ENCODE measurements around the gene CYP4B1. TPM values are rescaled to one million over a fixed set of nuclear protein-coding genes. Genes with fewer than 3 reads are reported as not detected.

Gene CYP4B1
- total and polyA plus RNA-seq, 2 donors (not counting 3 experiments of a cell fraction or from before 2014, with no cell fraction given) = not detected

DNA sequence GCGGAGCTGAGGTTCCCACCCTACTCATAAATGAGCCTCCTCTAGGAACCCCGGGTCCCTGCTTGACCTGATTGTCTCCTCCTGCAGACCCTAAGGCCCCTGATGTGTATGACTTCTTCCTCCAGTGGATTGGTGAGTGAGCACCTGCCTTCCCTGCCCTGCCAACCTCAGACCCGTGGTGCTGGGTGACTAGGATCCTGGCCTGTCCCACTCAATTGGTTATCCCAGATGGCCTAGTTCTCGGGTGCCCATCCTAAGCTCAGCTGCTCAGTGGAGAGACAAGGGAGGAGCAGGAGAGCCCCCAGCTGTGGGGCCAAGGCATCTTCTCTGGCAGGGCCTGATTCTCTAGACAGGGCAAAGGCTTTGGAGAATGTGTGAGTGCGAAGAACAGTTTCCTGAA lies 12.2 kb downstream of the CYP4B1 start:
- POLR2A ChIA-PET = no interaction called here
- Histone ChIP-seq H3K27ac (ENCODE audit: insufficient read depth, low read depth, low read length) (no peak overlapping the region), H3K9me3 (replicated peaks; ENCODE audit: control insufficient read depth, insufficient read depth, low read length) (no peaks in the 10 kb centered on the region), H3K27me3 (ENCODE audit: control insufficient read depth in 2 of 2, insufficient read depth in 2 of 2, low read length in 2 of 2) (no peaks in the 10 kb centered on the region), H3K4me3 (replicated peaks in 1 of 3; ENCODE audit: insufficient read depth in 1 of 3, low read depth in 1 of 3, low read length in 3 of 3) (no peak overlapping the region), H3K4me1 (ENCODE audit: control insufficient read depth, extremely low read depth, insufficient read depth, low read length) (no peaks in the 10 kb centered on the region), H2AFZ (ENCODE audit: low read depth, low read length) (no peak overlapping the region), H4K20me1 (replicated peaks; ENCODE audit: control insufficient read depth, extremely low read depth, insufficient read depth, low read length) (no peaks in the 10 kb centered on the region), H3K9ac (replicated peaks; ENCODE audit: extremely low read depth, insufficient read depth, low read length) (no peak overlapping the region), H3K36me3 (ENCODE audit: control insufficient read depth in 2 of 2, extremely low read depth in 1 of 2, insufficient read depth in 2 of 2, low read length in 2 of 2) (no peaks in the 10 kb centered on the region), H3K79me2 (ENCODE audit: control insufficient read depth, insufficient read depth, low read length) (no peaks in the 10 kb centered on the region), H3K4me2 (ENCODE audit: insufficient read depth, low read length) (no peak overlapping the region), H3K9me1 (replicated peaks; ENCODE audit: control insufficient read depth, extremely low read depth, insufficient read depth, low read length) (no peaks in the 10 kb centered on the region)
- BruUV-seq (replicated peaks) = no TSS peak
- intact Hi-C loops (cut with micrococcal nuclease) (no loop called here), dilution Hi-C loops (cut with MboI; ENCODE audit: extremely low pct_ligation_motif_present, low sequenced_read_pairs) (no loop called here)
- DNase-seq (ENCODE audit: low read depth, low spot score) = no peak
- no peak for TF ChIP-seq POLR2A (IDR thresholded peaks at IDR 0.05; ENCODE audit: low read depth, low read length)
- no peak for TF ChIP-seq POLR2AphosphoS5 (IDR thresholded peaks at IDR 0.05; ENCODE audit: insufficient read depth, low read depth, low read length)
- TF ChIP-seq FOS (IDR thresholded peaks at IDR 0.05; ENCODE audit: borderline replicate concordance, insufficient read depth, low read length) = no peak
- no peak for TF ChIP-seq CTCF (IDR thresholded peaks at IDR 0.05; ENCODE audit: extremely low read depth in 1 of 2, insufficient read depth in 1 of 2, low read depth in 1 of 2, low read length in 2 of 2)
- TF ChIP-seq GATA2 (IDR thresholded peaks at IDR 0.05; ENCODE audit: insufficient read depth, insufficient read length, low read depth, low read length) = no peak
- TF ChIP-seq, protein P1, sequence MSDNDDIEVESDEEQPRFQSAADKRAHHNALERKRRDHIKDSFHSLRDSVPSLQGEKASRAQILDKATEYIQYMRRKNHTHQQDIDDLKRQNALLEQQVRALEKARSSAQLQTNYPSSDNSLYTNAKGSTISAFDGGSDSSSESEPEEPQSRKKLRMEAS (IDR thresholded peaks at IDR 0.05; ENCODE audit: insufficient read depth, insufficient read length) = no peak
- no peak for TF ChIP-seq MYC (IDR thresholded peaks at IDR 0.05; ENCODE audit: low read depth, low read length)
- no peak for TF ChIP-seq JUN (IDR thresholded peaks at IDR 0.05; ENCODE audit: borderline replicate concordance, insufficient read depth, insufficient read length, low read depth)
- TF ChIP-seq EZH2 (IDR thresholded peaks at IDR 0.05; ENCODE audit: borderline replicate concordance, low read depth, low read length, severe bottlenecking) = no peak
- no peak for FAIRE-seq
- CTCF ChIA-PET = interaction anchor here (1.2 kb wide), 1 partner anchor 10 kb away, joined by 3 read pairs; no protein-coding TSS in a partner anchor
